ENCODE results near the gene EPC1. TPM values are rescaled to one million over a fixed set of nuclear protein-coding genes. Genes with fewer than 3 reads are reported as not detected.

Gene EPC1
- total and polyA plus RNA-seq, 2 of the 8 experiments (the other 6 are each of a cell fraction or from before 2014, with no cell fraction given): 23.7 to 42.3 TPM

GRCh38 chr10:32372000-32372875, 25.3 kb upstream of the EPC1 start:
- ChIA-PET CTCF (ENCODE audit: partially characterized antibody) (interaction anchor here (1.0 kb wide), 1 partner anchor 115 kb away, joined by 3 read pairs; no protein-coding TSS in a partner anchor), POLR2A (ENCODE audit: partially characterized antibody) (no interaction called here)
- H2BK120ac ChIP-seq (replicated peaks; ENCODE audit: low read depth, low read length): no peak overlapping the region
- no peak overlapping the region for H3K14ac ChIP-seq (ENCODE audit: insufficient read length)
- H4K5ac ChIP-seq (ENCODE audit: insufficient read length, low read depth, low read length): no peak overlapping the region
- no peak overlapping the region for H3K18ac ChIP-seq (ENCODE audit: extremely low read depth, low read length)
- H2BK5ac ChIP-seq (ENCODE audit: low read depth, low read length): no peak overlapping the region
- no peak overlapping the region for H3K23ac ChIP-seq (ENCODE audit: insufficient read length)
- no peaks in the 10 kb centered on the region for H3K36me3 ChIP-seq (ENCODE audit: control insufficient read depth in 2 of 4, insufficient read depth in 4 of 4, low read length in 3 of 4)
- H4K20me1 ChIP-seq (replicated peaks in 1 of 2; ENCODE audit: control insufficient read depth in 1 of 2, insufficient read depth in 2 of 2, low read length in 2 of 2): no peaks in the 10 kb centered on the region
- no peak overlapping the region for H2AFZ ChIP-seq (ENCODE audit: low read length)
- H3K4me3 ChIP-seq (ENCODE audit: extremely low read depth in 1 of 4, insufficient read depth in 2 of 4, low read depth in 3 of 4, low read length in 4 of 4): no peak overlapping the region
- H3K9me3 ChIP-seq (ENCODE audit: insufficient read depth in 2 of 2, low read depth in 1 of 2, low read length in 1 of 2): no peaks in the 10 kb centered on the region
- no peak overlapping the region for H2BK20ac ChIP-seq (ENCODE audit: low read length)
- no peak overlapping the region for H4K91ac ChIP-seq (replicated peaks; ENCODE audit: insufficient read length, low read length)
- H3K56ac ChIP-seq (replicated peaks; ENCODE audit: insufficient read length, low read depth, low read length): no peak overlapping the region
- peaks cover 0 to 3% (median 0%) of the 10 kb centered on the region in 4 experiments; a peak in 1 of 7 replicates for H3K4me1 ChIP-seq (replicated peaks in 1 of 4; ENCODE audit: control insufficient read depth in 3 of 4, insufficient read depth in 4 of 4, low read length in 3 of 4)
- no peak for FAIRE-seq
- no peak overlapping the region for H3K27ac ChIP-seq (ENCODE audit: low read depth, low read length)
- TF ChIP-seq CEBPB (IDR thresholded peaks at IDR 0.05; ENCODE audit: low read depth, low read length) (peak; percentile 70; the same call in 1 of the 2 replicates), RFX5 (IDR thresholded peaks at IDR 0.05; ENCODE audit: borderline replicate concordance, low read depth, low read length) (no peak), NRF1 (IDR thresholded peaks at IDR 0.05; ENCODE audit: low read depth, low read length) (no peak), CBX8 (IDR thresholded peaks at IDR 0.05; ENCODE audit: borderline replicate concordance, low read depth, low read length) (no peak)
- H4K8ac ChIP-seq (ENCODE audit: extremely low read depth, insufficient read depth, low read length): no peak overlapping the region
- H3K27me3 ChIP-seq (replicated peaks in 1 of 4; ENCODE audit: control insufficient read depth in 3 of 4, extremely low read depth in 1 of 4, insufficient read depth in 3 of 4, low read length in 3 of 4): no peaks in the 10 kb centered on the region
- H3K4me2 ChIP-seq (ENCODE audit: insufficient read depth in 1 of 2, low read depth in 2 of 2, low read length in 2 of 2): no peak overlapping the region
- no peaks in the 10 kb centered on the region for H3K79me1 ChIP-seq (ENCODE audit: low read depth, low read length)
- 97% methylated on average over 10 of the region's 10 CpGs; no CpG with 5 or more reads in 1 of the 2 experiments for WGBS, 2 experiments (ENCODE audit: extremely low coverage in 1 of 2, insufficient coverage in 1 of 2, insufficient read length in 1 of 2, insufficient replicate concordance in 2 of 2, low coverage in 1 of 2, low lambda C conversion rate in 2 of 2, missing lambda C conversion rate in 1 of 2)
- H2BK15ac ChIP-seq (ENCODE audit: low read length): no peak overlapping the region
- no peak overlapping the region for H3K9ac ChIP-seq (replicated peaks in 1 of 4; ENCODE audit: extremely low read depth in 1 of 4, low read depth in 3 of 4, low read length in 3 of 4)
- no peak overlapping the region for H2AK5ac ChIP-seq (ENCODE audit: low read depth, low read length)
- no peaks in the 10 kb centered on the region for H3K23me2 ChIP-seq (ENCODE audit: low read depth, low read length)
- peaks cover 0 to 57% of the 10 kb centered on the region in 2 experiments; a peak in 2 of 4 replicates for H3K79me2 ChIP-seq (ENCODE audit: control insufficient read depth in 1 of 2, insufficient read depth in 2 of 2, low read length in 2 of 2)
- DNase-seq (ENCODE audit: low read depth in 1 of 2, low spot score in 2 of 2): no peak
- no peak overlapping the region for H3K4ac ChIP-seq (replicated peaks; ENCODE audit: insufficient read length, low read depth, low read length)
- H2BK12ac ChIP-seq (ENCODE audit: low read depth, low read length): no peak overlapping the region

Measured in H1 (cell line).